Neural cell (in vitro differentiated cells): Measurements from ENCODE around the gene VARS2. TPM values are rescaled to one million over a fixed set of nuclear protein-coding genes. Genes with fewer than 3 reads are reported as not detected.

ENCODE experiments used
- H2AFZ ChIP-seq: fragments of 200-600, 300-800 bp; sonication (generic), shearing (Covaris generic); 2 replicates; pipeline ENCODE4 v1.6.0; 2014; ENCODE audit warnings: low read depth, mild to moderate bottlenecking, antibody characterized with exemption, low read length, moderate library complexity
- H3F3A ChIP-seq: fragments of 200-600 bp; shearing (Covaris generic); 2 replicates; pipeline ENCODE4 v1.6.1; 2016; ENCODE audit warnings: mild to moderate bottlenecking, moderate library complexity, mixed read lengths, antibody characterized with exemption, low read length; ENCODE audit not compliant: insufficient read depth, poor library complexity, severe bottlenecking
- H3K27ac ChIP-seq: fragments of 200-600, 300-800 bp; sonication (generic), shearing (Covaris generic); 2 replicates; pipeline ENCODE4 v1.5.1; 2014; ENCODE audit warnings: mild to moderate bottlenecking, low read length, moderate library complexity
- H3K27me3 ChIP-seq: fragments of 300-800, 200-600 bp; sonication (generic), shearing (Covaris generic); 2 replicates; pipeline ENCODE4 v1.6.0; 2014; ENCODE audit warnings: mild to moderate bottlenecking, low read depth, low read length, moderate library complexity; ENCODE audit not compliant: insufficient read depth
- H3K36me3 ChIP-seq: fragments of 300-800, 200-600 bp; sonication (generic), shearing (Covaris generic); 2 replicates; pipeline ENCODE4 v1.5.1; 2014; ENCODE audit warnings: mild to moderate bottlenecking, antibody characterized with exemption, low read length, moderate library complexity; ENCODE audit not compliant: insufficient read depth
- H3K4me2 ChIP-seq: fragments of 300-800, 200-600 bp; sonication (generic), shearing (Covaris generic); 2 replicates; pipeline ENCODE4 v1.6.0; 2014; ENCODE audit warnings: mild to moderate bottlenecking, low read length
- H3K4me3 ChIP-seq: fragments of 300-800, 200-600 bp; sonication (generic), shearing (Covaris generic); 2 replicates; pipeline ENCODE4 v1.5.1; 2014; ENCODE audit warnings: mild to moderate bottlenecking, low read length, moderate library complexity
- H3K79me2 ChIP-seq: fragments of 200-600 bp; shearing (Covaris generic); replicated peaks from 2 replicates; pipeline ENCODE4 v1.6.0; 2014; ENCODE audit warnings: mild to moderate bottlenecking, low read length, moderate library complexity; ENCODE audit not compliant: insufficient read depth
- H3K9ac ChIP-seq: fragments of 300-800, 200-600 bp; sonication (generic), shearing (Covaris generic); 2 replicates; pipeline ENCODE4 v1.6.1; 2016; ENCODE audit warnings: mild to moderate bottlenecking, low read length, mixed read lengths
- H3K9me2 ChIP-seq: fragments of 200-600 bp; shearing (Covaris generic); 2 replicates; pipeline ENCODE4 v1.6.1; 2016; ENCODE audit warnings: mild to moderate bottlenecking, low read length, mixed read lengths; ENCODE audit not compliant: insufficient read depth
- H3K9me3 ChIP-seq: fragments of 200-600, 300-800 bp; sonication (generic), shearing (Covaris generic); 2 replicates; pipeline ENCODE4 v1.6.1; 2016; ENCODE audit warnings: mild to moderate bottlenecking, mixed run types, low read length, moderate library complexity, mixed read lengths
- H4K20me1 ChIP-seq: fragments of 200-600 bp; shearing (Covaris generic); 2 replicates; pipeline ENCODE4 v1.6.1; 2016; ENCODE audit warnings: mild to moderate bottlenecking, mixed run types; ENCODE audit not compliant: insufficient read depth
- EP300 ChIP-seq: fragments of 450-650 bp; conservative IDR thresholded peaks from 2 replicates; pipeline ENCODE4 v1.6.1; 2014; ENCODE audit warnings: antibody characterized with exemption, mild to moderate bottlenecking, moderate library complexity; ENCODE audit not compliant: poor library complexity, severe bottlenecking
- EZH2 ChIP-seq: fragments of 200-600, 300-800 bp; shearing (Covaris generic), sonication (generic); IDR thresholded peaks from 2 replicates; pipeline ENCODE4 v1.6.1; 2014; ENCODE audit warnings: antibody characterized with exemption, low read length, borderline replicate concordance, mild to moderate bottlenecking; ENCODE audit not compliant: insufficient read depth, poor library complexity, severe bottlenecking
- MXI1 ChIP-seq: fragments of 450-650 bp; conservative IDR thresholded peaks from 2 replicates; pipeline ENCODE4 v1.6.1; 2014; ENCODE audit warnings: antibody characterized with exemption, mild to moderate bottlenecking; ENCODE audit not compliant: poor library complexity, severe bottlenecking
- POLR2AphosphoS5 ChIP-seq: IDR thresholded peaks from 2 replicates; pipeline ENCODE4 v1.6.1; 2012
- RAD21 ChIP-seq: fragments of 450-650 bp; conservative IDR thresholded peaks from 2 replicates; pipeline ENCODE4 v1.6.1; 2014; ENCODE audit warnings: antibody characterized with exemption, mild to moderate bottlenecking, moderate library complexity
- REST ChIP-seq: IDR thresholded peaks from 2 replicates; pipeline ENCODE4 v1.6.1; 2012; ENCODE audit warnings: borderline replicate concordance
- SMC3 ChIP-seq: fragments of 450-650 bp; conservative IDR thresholded peaks from 2 replicates; pipeline ENCODE4 v1.6.1; 2014; ENCODE audit warnings: antibody characterized with exemption, mild to moderate bottlenecking, moderate library complexity; ENCODE audit not compliant: poor library complexity
- TAF1 ChIP-seq: IDR thresholded peaks from 2 replicates; pipeline ENCODE4 v1.6.1; 2012; ENCODE audit warnings: low read depth
- polyA plus RNA-seq: library from polyadenylated mRNA; depleted of rRNA; stranded (reverse); fragments of >200 nt; gene quantifications from 2 replicates; pipeline ENCODE4 v1.2.3, GENCODE V29; 2014
- TF ChIP-seq, protein P1 (sequence below): fragments of 450-650 bp; IDR thresholded peaks from 2 replicates; pipeline ENCODE4 v1.5.1; 2014; ENCODE audit warnings: antibody characterized with exemption, mild to moderate bottlenecking, moderate library complexity; ENCODE audit not compliant: poor library complexity, severe bottlenecking

Gene VARS2
- polyA plus RNA-seq, 1 donor from 2014 or later = 93.4 TPM

DNA sequence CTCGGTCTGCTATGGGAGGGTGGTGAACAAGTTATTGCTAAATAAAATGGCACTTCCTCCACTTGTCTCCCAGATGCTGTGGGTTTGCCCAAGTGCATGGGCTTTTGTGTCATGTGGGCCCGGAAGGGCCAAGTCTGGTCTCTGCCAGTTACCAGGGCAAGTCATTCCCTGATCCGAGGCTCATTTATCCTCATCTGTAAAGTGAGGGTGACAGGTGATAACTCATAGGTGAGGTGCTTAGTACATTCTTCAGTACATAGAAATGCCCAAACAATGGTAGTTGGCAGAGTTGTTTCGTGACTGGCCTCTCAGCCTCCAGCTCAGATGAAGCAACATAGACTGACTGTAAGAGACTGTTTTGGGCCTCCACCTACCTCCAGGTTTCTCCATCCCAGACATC, 24.7 kb downstream of the VARS2 start:
- no peak overlapping the region for H2AFZ ChIP-seq
- no peak overlapping the region for H3K4me2 ChIP-seq
- no peak for TF ChIP-seq RAD21
- TF ChIP-seq MXI1 = no peak
- TF ChIP-seq, protein P1, sequence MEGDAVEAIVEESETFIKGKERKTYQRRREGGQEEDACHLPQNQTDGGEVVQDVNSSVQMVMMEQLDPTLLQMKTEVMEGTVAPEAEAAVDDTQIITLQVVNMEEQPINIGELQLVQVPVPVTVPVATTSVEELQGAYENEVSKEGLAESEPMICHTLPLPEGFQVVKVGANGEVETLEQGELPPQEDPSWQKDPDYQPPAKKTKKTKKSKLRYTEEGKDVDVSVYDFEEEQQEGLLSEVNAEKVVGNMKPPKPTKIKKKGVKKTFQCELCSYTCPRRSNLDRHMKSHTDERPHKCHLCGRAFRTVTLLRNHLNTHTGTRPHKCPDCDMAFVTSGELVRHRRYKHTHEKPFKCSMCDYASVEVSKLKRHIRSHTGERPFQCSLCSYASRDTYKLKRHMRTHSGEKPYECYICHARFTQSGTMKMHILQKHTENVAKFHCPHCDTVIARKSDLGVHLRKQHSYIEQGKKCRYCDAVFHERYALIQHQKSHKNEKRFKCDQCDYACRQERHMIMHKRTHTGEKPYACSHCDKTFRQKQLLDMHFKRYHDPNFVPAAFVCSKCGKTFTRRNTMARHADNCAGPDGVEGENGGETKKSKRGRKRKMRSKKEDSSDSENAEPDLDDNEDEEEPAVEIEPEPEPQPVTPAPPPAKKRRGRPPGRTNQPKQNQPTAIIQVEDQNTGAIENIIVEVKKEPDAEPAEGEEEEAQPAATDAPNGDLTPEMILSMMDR = no peak
- no peak for TF ChIP-seq EP300
- TF ChIP-seq SMC3 = no peak
- TF ChIP-seq REST = no peak
- no peak for TF ChIP-seq EZH2
- TF ChIP-seq POLR2AphosphoS5 = no peak
- no peak for TF ChIP-seq TAF1
- H3F3A ChIP-seq = no peaks in the 10 kb centered on the region
- H3K79me2 ChIP-seq = no peaks in the 10 kb centered on the region
- H3K4me3 ChIP-seq = no peak overlapping the region
- H3K9me2 ChIP-seq = no peaks in the 10 kb centered on the region
- H3K27ac ChIP-seq = no peak overlapping the region
- H3K36me3 ChIP-seq = no peaks in the 10 kb centered on the region
- H3K9me3 ChIP-seq = no peaks in the 10 kb centered on the region
- no peaks in the 10 kb centered on the region for H4K20me1 ChIP-seq
- no peaks in the 10 kb centered on the region for H3K27me3 ChIP-seq
- no peak overlapping the region for H3K9ac ChIP-seq

DNA sequence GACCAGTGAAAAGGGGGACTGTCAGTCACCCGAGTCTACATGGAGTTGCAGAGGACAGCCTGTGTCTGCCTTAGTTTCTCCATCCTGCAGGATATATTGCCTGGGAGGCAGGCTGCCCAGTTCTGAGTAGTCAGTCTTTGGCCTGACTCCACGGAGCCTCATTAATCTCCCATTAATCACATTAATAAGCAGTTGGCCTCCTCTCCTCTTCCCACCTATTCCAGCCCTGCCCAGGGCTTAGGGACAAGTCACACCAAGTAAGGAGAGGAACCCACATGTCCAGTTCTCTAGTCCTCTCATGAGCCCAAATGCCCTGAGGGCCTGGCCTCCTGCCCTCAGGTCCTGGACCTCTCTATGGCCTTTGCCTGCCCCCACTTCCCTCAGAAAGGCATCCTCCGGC, 25.4 kb downstream of the VARS2 start:
- Histone ChIP-seq H4K20me1 (no peaks in the 10 kb centered on the region), H2AFZ (no peak overlapping the region), H3K36me3 (no peaks in the 10 kb centered on the region), H3K4me3 (no peak overlapping the region), H3K9me2 (no peaks in the 10 kb centered on the region), H3K4me2 (no peak overlapping the region), H3F3A (no peaks in the 10 kb centered on the region), H3K9ac (no peak overlapping the region), H3K79me2 (no peaks in the 10 kb centered on the region), H3K27me3 (no peaks in the 10 kb centered on the region), H3K27ac (no peak overlapping the region), H3K9me3 (no peaks in the 10 kb centered on the region)
- no peak for TF ChIP-seq EZH2
- TF ChIP-seq, protein P1 = no peak
- no peak for TF ChIP-seq SMC3
- no peak for TF ChIP-seq MXI1
- no peak for TF ChIP-seq POLR2AphosphoS5
- TF ChIP-seq EP300 = no peak
- TF ChIP-seq REST = no peak
- no peak for TF ChIP-seq RAD21
- no peak for TF ChIP-seq TAF1
